ENCODE results near the gene AMOTL2.

The AMOTL2 gene

GRCh38 chr3:134312873-134313846 is 61.1 kb downstream of the AMOTL2 start:
- no peak for DNase-seq

GRCh38 chr3:134312072-134312872 is 62.0 kb downstream of the AMOTL2 start:
- no peak for DNase-seq

GRCh38 chr3:134311693-134312071 is 62.6 kb downstream of the AMOTL2 start:
- DNase-seq: no peak

- DNase-seq: no peak
Observed at GRCh38 chr3:134311265-134311664, 63.0 kb downstream of the AMOTL2 start.

GRCh38 chr3:134309987-134310700 is 64.1 kb downstream of the AMOTL2 start:
- no peak for DNase-seq

GRCh38 chr3:134308350-134308891 is 65.8 kb downstream of the AMOTL2 start:
- peak; percentile 83 for DNase-seq

GRCh38 chr3:134307425-134307824 is 66.8 kb downstream of the AMOTL2 start:
- no peak for DNase-seq

- no peak for DNase-seq
Observed at GRCh38 chr3:134306320-134306719, 67.9 kb downstream of the AMOTL2 start.

Measured in DMS79 treated with DMSO at 0.1 percent for 48 hours (cell line).